Sciatic nerve (tissue), 2 donors: ENCODE data around the gene EPHA7. TPM values are rescaled to one million over a fixed set of nuclear protein-coding genes. Genes with fewer than 3 reads are reported as not detected.

Source experiments
- ATAC-seq: fragments of 200-7000 bp; cut with Tn5 transposase; one replicate; pipeline ENCODE4 v1.9.1; 2020; ENCODE audit warnings: mild to moderate bottlenecking, moderate library complexity
- DNase-seq: peaks from one replicate; pipeline ENCODE4 v3.0.0-alpha.2; 2020; ENCODE audit warnings: low spot score
- intact Hi-C: fragments of 100-400 bp; cut with DNase I; formaldehyde crosslinking; loops from one replicate; pipeline ENCODE4 v1.14.2; 2022
- total RNA-seq: library from RNA; stranded (reverse); fragmentation: NEBNext Ultra II Directional; extraction: Animal tissue kit (Norgen Biotek cat#: 25700); gene quantifications from one replicate; pipeline ENCODE4 v1.2.1, GENCODE V29; 2021
- donor health status: DM: no; HTN: no; CAD: no.
- donor health status: DM: no; HTN: no; CAD: no.

The EPHA7 gene
- total RNA-seq, 1 donor from 2014 or later = 2.6 TPM

GRCh38 chr6:93282521-93283031 lies 136.8 kb downstream of the EPHA7 start:
- ATAC-seq (no peak), DNase-seq (peak; percentile 47)
- intact Hi-C loops = no loop called here

GRCh38 chr6:93278241-93278640 lies 141.1 kb downstream of the EPHA7 start:
- DNase-seq (no peak), ATAC-seq (no peak)
- intact Hi-C loops = no loop called here

GRCh38 chr6:93272896-93273295 lies 146.5 kb downstream of the EPHA7 start:
- DNase-seq (no peak), ATAC-seq (no peak)
- intact Hi-C loops = no loop called here

GRCh38 chr6:93272211-93272610 lies 147.1 kb downstream of the EPHA7 start:
- intact Hi-C loops = no loop called here
- no peak for ATAC-seq
- DNase-seq = no peak

- intact Hi-C loops = no loop called here
- ATAC-seq (no peak), DNase-seq (no peak)
Observed at GRCh38 chr6:93266116-93266817, 153.1 kb downstream of the EPHA7 start.

- no peak for ATAC-seq
- intact Hi-C loops = no loop called here
- no peak for DNase-seq
Observed at GRCh38 chr6:93260881-93261280, 158.5 kb downstream of the EPHA7 start.

GRCh38 chr6:93259332-93259731 lies 160.0 kb downstream of the EPHA7 start:
- no peak for DNase-seq
- ATAC-seq = no peak
- intact Hi-C loops = no loop called here

- intact Hi-C loops = no loop called here
- ATAC-seq = no peak
- no peak for DNase-seq
Observed at GRCh38 chr6:93252930-93253329, 166.4 kb downstream of the EPHA7 start.

GRCh38 chr6:93248631-93249030 lies 170.7 kb downstream of the EPHA7 start:
- intact Hi-C loops = no loop called here
- DNase-seq (no peak), ATAC-seq (no peak)

GRCh38 chr6:93243231-93243778 lies 176.1 kb downstream of the EPHA7 start:
- DNase-seq = no peak
- ATAC-seq = no peak
- intact Hi-C loops = no loop called here

- intact Hi-C loops = no loop called here
- ATAC-seq (no peak), DNase-seq (no peak)
Observed at GRCh38 chr6:93242049-93242448, 177.3 kb downstream of the EPHA7 start.

GRCh38 chr6:93238632-93239031 lies 180.7 kb downstream of the EPHA7 start:
- intact Hi-C loops = no loop called here
- ATAC-seq = no peak
- no peak for DNase-seq

- intact Hi-C loops = no loop called here
- DNase-seq = no peak
- ATAC-seq = no peak
Observed at GRCh38 chr6:93235775-93236174, 183.6 kb downstream of the EPHA7 start.

- ATAC-seq (no peak), DNase-seq (no peak)
- intact Hi-C loops = no loop called here
Observed at GRCh38 chr6:93226822-93227221, 192.5 kb downstream of the EPHA7 start.

- DNase-seq = no peak
- ATAC-seq = no peak
- intact Hi-C loops = no loop called here
Observed at GRCh38 chr6:93222071-93222851, 197.1 kb downstream of the EPHA7 start.

GRCh38 chr6:93219447-93219846 lies 199.9 kb downstream of the EPHA7 start:
- intact Hi-C loops = no loop called here
- no peak for ATAC-seq
- no peak for DNase-seq

- ATAC-seq = no peak
- DNase-seq = no peak
- intact Hi-C loops = no loop called here
Observed at GRCh38 chr6:93218096-93218495, 201.3 kb downstream of the EPHA7 start.

- intact Hi-C loops = no loop called here
- ATAC-seq (no peak), DNase-seq (no peak)
Observed at GRCh38 chr6:93213028-93213427, 206.3 kb downstream of the EPHA7 start.

- intact Hi-C loops = no loop called here
- no peak for ATAC-seq
- DNase-seq = no peak
Observed at GRCh38 chr6:93210908-93211307, 208.5 kb downstream of the EPHA7 start.

GRCh38 chr6:93209358-93209757 lies 210.0 kb downstream of the EPHA7 start:
- intact Hi-C loops = no loop called here

More at GRCh38 chr6:93209358-93209757, 210.0 kb downstream of the EPHA7 start:
- DNase-seq (no peak), ATAC-seq (no peak)
